SU-DHL-6 (cell line): ENCODE measurements around the gene ATG2A.

Source experiments
- CTCF ChIP-seq: fragments of 200-600 bp; sonication (generic); IDR thresholded peaks from one replicate; pipeline ENCODE4 v1.5.1; 2017; ENCODE audit warnings: antibody characterized with exemption, mild to moderate bottlenecking, low read length, moderate library complexity; ENCODE audit not compliant: insufficient read depth, poor library complexity, severe bottlenecking
- EZH2phosphoT487 ChIP-seq: fragments of 200-600 bp; sonication (generic), shearing (Covaris generic); conservative IDR thresholded peaks from 2 replicates; pipeline ENCODE4 v1.6.1; 2018; ENCODE audit warnings: mild to moderate bottlenecking, antibody characterized with exemption, low read length, moderate library complexity, mixed read lengths

GRCh38 chr11:64888729-64889511, 28.1 kb downstream of the ATG2A start:
- no peak for TF ChIP-seq CTCF
- no peak for TF ChIP-seq EZH2phosphoT487
